GM23338 (cell line): ENCODE data around the gene SMAD3. TPM values are rescaled to one million over a fixed set of nuclear protein-coding genes. Genes with fewer than 3 reads are reported as not detected.
A peak's percentile ranks its signal among the peaks of the same experiment; 100 is the strongest.

ENCODE experiments used
- ATAC-seq: fragments of 200-7000 bp; cut with Tn5 transposase; 3 replicates; pipeline ENCODE4 v1.9.1; 2020
- DNase-seq: peaks from one replicate; pipeline ENCODE4 v3.0.0-alpha.2; 2015; ENCODE audit warnings: low spot score
- H2AFZ ChIP-seq: fragments of 200-600 bp; sonication (generic); 2 replicates; pipeline ENCODE4 v1.8.0; 2016; ENCODE audit warnings: antibody characterized with exemption, mild to moderate bottlenecking, moderate library complexity
- H3F3A ChIP-seq: fragments of 200-600 bp; sonication (generic); replicated peaks from 2 replicates; pipeline ENCODE4 v1.8.0; 2017; ENCODE audit warnings: antibody characterized with exemption, mixed run types, low read depth
- H3K27ac ChIP-seq: fragments of 200-600 bp; sonication (generic); 2 replicates; pipeline ENCODE4 v1.6.1; 2016; ENCODE audit warnings: low read depth
- H3K27me3 ChIP-seq: fragments of 200-600 bp; sonication (generic); 2 replicates; pipeline ENCODE4 v1.8.0; 2016; ENCODE audit warnings: mild to moderate bottlenecking, mixed run types, moderate library complexity; ENCODE audit not compliant: insufficient read depth
- H3K36me3 ChIP-seq: fragments of 200-600 bp; sonication (generic); 2 replicates; pipeline ENCODE4 v1.8.0; 2016; ENCODE audit warnings: mild to moderate bottlenecking; ENCODE audit not compliant: insufficient read depth
- H3K4me1 ChIP-seq: fragments of 200-600 bp; sonication (generic); 2 replicates; pipeline ENCODE4 v1.8.0; 2016; ENCODE audit warnings: mild to moderate bottlenecking, moderate library complexity; ENCODE audit not compliant: insufficient read depth
- H3K4me2 ChIP-seq: fragments of 200-600 bp; sonication (generic); 2 replicates; pipeline ENCODE4 v1.7.1; 2017; ENCODE audit warnings: mixed run types
- H3K4me3 ChIP-seq: fragments of 200-600 bp; sonication (generic); 2 replicates; pipeline ENCODE4 v1.6.1; 2016; ENCODE audit warnings: mixed run types
- H3K79me2 ChIP-seq: fragments of 200-600 bp; sonication (generic); replicated peaks from 2 replicates; pipeline ENCODE4 v1.8.0; 2017; ENCODE audit warnings: mild to moderate bottlenecking; ENCODE audit not compliant: insufficient read depth
- H3K9me2 ChIP-seq: fragments of 200-600 bp; sonication (generic); 2 replicates; pipeline ENCODE4 v1.8.0; 2017; ENCODE audit not compliant: insufficient read depth
- H4K20me1 ChIP-seq: fragments of 200-600 bp; sonication (generic); replicated peaks from 2 replicates; pipeline ENCODE4 v1.8.0; 2017; ENCODE audit warnings: mild to moderate bottlenecking; ENCODE audit not compliant: insufficient read depth
- H3K27ac Mint-ChIP-seq: 2 replicates; pipeline ENCODE4 v1.8.0; 2020; ENCODE audit warnings: inconsistent platforms, mild to moderate bottlenecking, moderate library complexity, mixed read lengths
- H3K27me3 Mint-ChIP-seq: 3 replicates; pipeline ENCODE4 v1.8.0; 2022; ENCODE audit warnings: low read depth, mild to moderate bottlenecking, moderate library complexity, mixed read lengths, inconsistent platforms; ENCODE audit not compliant: insufficient read depth, poor library complexity
- H3K36me3 Mint-ChIP-seq: 3 replicates; pipeline ENCODE4 v1.8.0; 2021; ENCODE audit warnings: low read depth, mild to moderate bottlenecking, inconsistent platforms, moderate library complexity, mixed read lengths
- H3K4me1 Mint-ChIP-seq: 3 replicates; pipeline ENCODE4 v1.8.0; 2020; ENCODE audit warnings: mild to moderate bottlenecking, inconsistent platforms, mixed read lengths
- H3K4me3 Mint-ChIP-seq: 3 replicates; pipeline ENCODE4 v1.8.0; 2021; ENCODE audit warnings: moderate library complexity, mild to moderate bottlenecking, inconsistent platforms, mixed read lengths
- H3K9me3 Mint-ChIP-seq: 3 replicates; pipeline ENCODE4 v1.8.0; 2020; ENCODE audit warnings: moderate library complexity, mild to moderate bottlenecking, inconsistent platforms, mixed read lengths
- CREB1 ChIP-seq: fragments of 250-450 bp; sonication (Bioruptor Pico); IDR thresholded peaks from 2 replicates; pipeline ENCODE4 v1.5.0; 2020; ENCODE audit warnings: low read depth, mild to moderate bottlenecking, moderate library complexity
- CTCF ChIP-seq, 2 experiments: fragments of 200-600 bp in 1 of 2; sonication (generic) in 1 of 2; conservative IDR thresholded peaks; 2 replicates each; pipeline versions ENCODE4 v1.5.1 to v1.6.1; 2016 to 2017; ENCODE audit warnings: antibody characterized with exemption in 2 of 2, low read depth in 2 of 2, mild to moderate bottlenecking in 2 of 2, moderate library complexity in 1 of 2
- EZH2 ChIP-seq: fragments of 200-600 bp; sonication (generic); IDR thresholded peaks from one replicate; pipeline ENCODE4 v1.8.0; 2017; ENCODE audit warnings: antibody characterized with exemption, mild to moderate bottlenecking, low read depth; ENCODE audit not compliant: unreplicated experiment
- EZH2phosphoT487 ChIP-seq: fragments of 200-600 bp; sonication (generic); IDR thresholded peaks from one replicate; pipeline ENCODE4 v1.8.1; 2018; ENCODE audit warnings: antibody characterized with exemption; ENCODE audit not compliant: unreplicated experiment
- JUNB ChIP-seq: IDR thresholded peaks from one replicate; pipeline ENCODE4 v1.6.1; 2016; ENCODE audit warnings: antibody characterized with exemption; ENCODE audit not compliant: unreplicated experiment
- NANOG ChIP-seq: IDR thresholded peaks from 2 replicates; pipeline ENCODE4 v1.6.1; 2016; ENCODE audit warnings: antibody characterized with exemption, borderline replicate concordance
- POLR2AphosphoS5 ChIP-seq: IDR thresholded peaks from 2 replicates; pipeline ENCODE4 v1.6.1; 2016; ENCODE audit warnings: antibody characterized with exemption, low read depth
- REST ChIP-seq: IDR thresholded peaks from one replicate; pipeline ENCODE4 v1.6.1; 2018; ENCODE audit warnings: antibody characterized with exemption; ENCODE audit not compliant: unreplicated experiment
- STAT1 ChIP-seq: IDR thresholded peaks from one replicate; pipeline ENCODE4 v1.6.1; 2016; ENCODE audit warnings: antibody characterized with exemption; ENCODE audit not compliant: unreplicated experiment
- ZNF114 ChIP-seq: fragments of 250-450 bp; sonication (Bioruptor Pico); IDR thresholded peaks from 2 replicates; pipeline ENCODE4 v1.5.0; 2020; ENCODE audit warnings: mild to moderate bottlenecking, moderate library complexity
- ZNF331 ChIP-seq: fragments of 250-450 bp; sonication (Bioruptor Pico); IDR thresholded peaks from 2 replicates; pipeline ENCODE4 v1.5.0; 2020; ENCODE audit warnings: low read depth, mild to moderate bottlenecking, moderate library complexity
- ZNF462 ChIP-seq: fragments of 250-450 bp; sonication (Bioruptor Pico); IDR thresholded peaks from 2 replicates; pipeline ENCODE4 v1.5.0; 2020; ENCODE audit warnings: mild to moderate bottlenecking, moderate library complexity
- polyA plus RNA-seq: library from polyadenylated mRNA; unstranded; fragments of >200 nt; fragmentation: Nextera tagmentation; extraction: Ambion mirVana; gene quantifications from 2 replicates; pipeline ENCODE4 v1.2.1, GENCODE V29; 2016
- total RNA-seq: library from RNA; depleted of rRNA; stranded (reverse); fragments of >200 nt; shearing (Covaris generic); gene quantifications from 2 replicates; pipeline ENCODE4 v1.2.3, GENCODE V29; 2014
- TF ChIP-seq, protein P1 (sequence below): IDR thresholded peaks from 2 replicates; pipeline ENCODE4 v1.6.1; 2016; ENCODE audit warnings: antibody characterized with exemption

The SMAD3 gene
- total and polyA plus RNA-seq, 2 experiments from 2014 or later = 4.9 to 11.6 TPM

DNA sequence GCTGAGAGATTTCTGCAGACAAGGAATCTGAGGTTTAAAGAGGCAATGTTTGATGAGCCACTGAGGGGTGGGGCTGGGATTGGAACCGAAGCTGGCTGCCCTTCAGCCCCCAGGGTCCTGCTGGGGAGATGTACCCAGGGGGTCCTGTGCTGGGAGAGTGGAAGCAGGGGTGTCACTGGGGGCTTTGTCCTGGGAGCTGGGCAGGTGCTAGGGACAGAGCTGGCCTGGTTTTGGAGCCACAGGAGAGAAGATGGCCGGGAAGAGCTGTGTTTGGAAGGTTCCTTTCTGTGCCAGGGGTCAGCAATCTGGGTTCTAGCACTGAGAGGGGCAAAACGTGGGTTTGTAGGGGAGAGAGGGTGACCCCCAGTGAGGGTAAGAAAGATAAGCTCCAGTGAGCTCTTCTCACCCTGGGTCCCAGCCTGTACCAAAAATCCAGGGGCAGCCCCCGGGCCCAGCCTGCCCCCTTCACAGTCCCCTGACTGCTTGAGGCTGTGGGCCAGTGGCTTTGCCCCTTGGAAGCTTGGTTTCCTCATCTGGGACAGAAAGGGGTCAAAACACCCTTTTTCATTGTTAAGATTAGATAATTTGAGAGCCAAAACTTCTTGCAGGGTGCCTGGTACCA, 69.6 kb downstream of the SMAD3 start:
- no peak overlapping the region for H3K4me3 Mint-ChIP-seq
- Histone ChIP-seq H3K4me2 (no peak overlapping the region), H4K20me1 (no peaks in the 10 kb centered on the region; the same call in 1 of the 2 replicates), H3K36me3 (no peaks in the 10 kb centered on the region), H3K4me1 (peaks cover 40% of the 10 kb centered on the region), H3K9me2 (no peaks in the 10 kb centered on the region; the same call in 1 of the 2 replicates), H3K27me3 (no peaks in the 10 kb centered on the region), H3K79me2 (peaks cover 7% of the 10 kb centered on the region), H3K27ac (peak overlapping the region; percentile 60), H2AFZ (no peak overlapping the region), H3F3A (no peaks in the 10 kb centered on the region; the same call in 1 of the 2 replicates), H3K4me3 (no peak overlapping the region)
- ATAC-seq = no peak
- H3K36me3 Mint-ChIP-seq = no peaks in the 10 kb centered on the region
- H3K4me1 Mint-ChIP-seq = peaks cover 68% of the 10 kb centered on the region
- no peak for DNase-seq
- no peaks in the 10 kb centered on the region for H3K9me3 Mint-ChIP-seq
- H3K27me3 Mint-ChIP-seq = no peaks in the 10 kb centered on the region
- H3K27ac Mint-ChIP-seq = peak overlapping the region; percentile 86
- TF ChIP-seq CREB1 = no peak
- no peak for TF ChIP-seq STAT1
- TF ChIP-seq POLR2AphosphoS5 = no peak
- no peak for TF ChIP-seq NANOG
- no peak for TF ChIP-seq ZNF462 (CRISPR knock-in tag)
- no peak for TF ChIP-seq ZNF114 (CRISPR knock-in tag)
- no peak for TF ChIP-seq CTCF (conservative IDR thresholded peaks at IDR 0.05; ENCODE audit: low read depth in 2 of 2)
- no peak for TF ChIP-seq ZNF331 (CRISPR knock-in tag)
- no peak for TF ChIP-seq EZH2phosphoT487
- TF ChIP-seq REST = no peak
- TF ChIP-seq, protein P1, sequence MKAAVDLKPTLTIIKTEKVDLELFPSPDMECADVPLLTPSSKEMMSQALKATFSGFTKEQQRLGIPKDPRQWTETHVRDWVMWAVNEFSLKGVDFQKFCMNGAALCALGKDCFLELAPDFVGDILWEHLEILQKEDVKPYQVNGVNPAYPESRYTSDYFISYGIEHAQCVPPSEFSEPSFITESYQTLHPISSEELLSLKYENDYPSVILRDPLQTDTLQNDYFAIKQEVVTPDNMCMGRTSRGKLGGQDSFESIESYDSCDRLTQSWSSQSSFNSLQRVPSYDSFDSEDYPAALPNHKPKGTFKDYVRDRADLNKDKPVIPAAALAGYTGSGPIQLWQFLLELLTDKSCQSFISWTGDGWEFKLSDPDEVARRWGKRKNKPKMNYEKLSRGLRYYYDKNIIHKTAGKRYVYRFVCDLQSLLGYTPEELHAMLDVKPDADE = no peak
- TF ChIP-seq JUNB = no peak
- TF ChIP-seq EZH2 = no peak
